HL-60 (cell line): ENCODE results near the gene FN3K.
"Not testable (repeated sequence)": the region's sequence is repeated elsewhere in the genome, so short reads cannot be mapped to it uniquely, and the experiment has no call there.

Source experiments
- DNase-seq, 2 experiments: peaks; one replicate each; pipeline ENCODE4 v3.0.0-alpha.2; 2010 to 2020; ENCODE audit warnings: low read depth in 1 of 2, low spot score in 1 of 2
- H3K27ac ChIP-seq: fragments of 250-450 bp; sonication (Bioruptor Pico); replicated peaks from 2 replicates; pipeline ENCODE4 v1.5.1; 2020; ENCODE audit warnings: mild to moderate bottlenecking, moderate library complexity
- H3K27me3 ChIP-seq: fragments of 250-450 bp; sonication (Bioruptor Pico); 2 replicates; pipeline ENCODE4 v1.5.1; 2021; ENCODE audit warnings: mild to moderate bottlenecking, moderate library complexity; ENCODE audit not compliant: insufficient read depth, poor library complexity, severe bottlenecking
- H3K4me3 ChIP-seq: replicated peaks from 2 replicates; pipeline ENCODE4 v1.5.1; 2011; ENCODE audit warnings: mild to moderate bottlenecking, control low read depth, low read length; ENCODE audit not compliant: insufficient read depth
- CTCF ChIP-seq: IDR thresholded peaks from one replicate; pipeline ENCODE4 v1.5.1; 2011; ENCODE audit warnings: low read length, control low read depth, inconsistent platforms; ENCODE audit not compliant: insufficient read depth
- GABPA ChIP-seq: IDR thresholded peaks from 2 replicates; pipeline ENCODE4 v1.6.1; 2012; ENCODE audit warnings: low read depth
- POLR2AphosphoS5 ChIP-seq: IDR thresholded peaks from 2 replicates; pipeline ENCODE4 v1.6.1; 2012; ENCODE audit warnings: low read depth
- REST ChIP-seq: IDR thresholded peaks from 2 replicates; pipeline ENCODE4 v1.6.1; 2012; ENCODE audit warnings: low read depth; ENCODE audit not compliant: insufficient replicate concordance
- SPI1 ChIP-seq: IDR thresholded peaks from 2 replicates; pipeline ENCODE4 v1.6.1; 2012; ENCODE audit warnings: low read depth, mild to moderate bottlenecking, borderline replicate concordance

Gene FN3K

DNA sequence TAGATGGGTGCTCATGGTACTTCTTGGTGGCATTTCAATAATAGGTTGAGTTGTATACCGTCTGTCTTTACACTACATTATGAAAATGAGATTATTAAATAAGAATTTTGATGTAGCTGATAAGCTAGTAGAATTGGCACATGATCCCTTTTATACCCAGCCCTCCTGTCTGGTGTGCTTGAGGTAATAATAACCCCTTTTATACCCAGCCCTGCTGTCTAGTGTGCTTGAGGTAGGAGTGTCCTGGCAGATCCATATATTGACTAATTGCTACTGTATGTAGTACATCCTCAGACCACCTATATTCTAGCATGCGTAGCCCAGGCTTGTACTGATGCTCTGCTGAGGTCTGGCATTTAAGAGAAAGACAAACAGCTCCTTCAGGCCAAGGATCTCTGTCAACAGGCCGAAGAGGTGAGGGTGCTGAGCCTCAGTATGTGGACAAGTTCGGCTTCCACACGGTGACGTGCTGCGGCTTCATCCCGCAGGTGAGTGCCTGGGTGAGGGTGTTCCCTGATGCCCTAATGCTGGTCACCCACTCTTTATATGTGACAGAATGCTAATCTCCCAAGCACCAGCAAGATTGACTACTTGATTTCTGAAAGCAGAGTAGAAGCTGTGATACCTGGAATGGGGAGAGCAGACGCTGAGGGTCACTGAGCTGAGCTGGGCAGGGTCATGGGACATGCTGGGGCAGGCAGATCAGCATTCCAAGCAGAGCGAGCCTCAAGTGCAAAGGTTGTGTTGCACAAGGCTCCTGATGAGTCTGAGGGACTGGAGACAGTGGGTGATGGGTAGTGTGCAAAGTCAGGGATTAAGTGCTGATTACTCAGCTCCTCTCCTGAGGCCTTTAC, 5.7 kb downstream of the FN3K start:
- H3K4me3 ChIP-seq, result no peak overlapping the region
- no peak for DNase-seq

GRCh38 chr17:82743344-82744219, 8.2 kb downstream of the FN3K start:
- no peak for DNase-seq
- TF ChIP-seq GABPA (no peak), POLR2AphosphoS5 (no peak), CTCF (no peak), SPI1 (no peak), REST (no peak)
- Histone ChIP-seq H3K27me3 (no peaks in the 10 kb centered on the region), H3K27ac (no peak overlapping the region), H3K4me3 (no peak overlapping the region)

More for the DNA sequence above, 5.7 kb downstream of the FN3K start:
- Histone ChIP-seq H3K27me3 (no peaks in the 10 kb centered on the region), H3K27ac (no peak overlapping the region)
- TF ChIP-seq REST, result no peak
- TF ChIP-seq POLR2AphosphoS5, result no peak
- no peak for TF ChIP-seq GABPA
- no peak for TF ChIP-seq CTCF
- no peak for TF ChIP-seq SPI1

- DNase-seq, H3K27me3 ChIP-seq, H3K27ac ChIP-seq, H3K4me3 ChIP-seq: not testable (repeated sequence)
These were observed 9.3 kb downstream of the FN3K start for GRCh38 chr17:82744736-82745135.

DNA sequence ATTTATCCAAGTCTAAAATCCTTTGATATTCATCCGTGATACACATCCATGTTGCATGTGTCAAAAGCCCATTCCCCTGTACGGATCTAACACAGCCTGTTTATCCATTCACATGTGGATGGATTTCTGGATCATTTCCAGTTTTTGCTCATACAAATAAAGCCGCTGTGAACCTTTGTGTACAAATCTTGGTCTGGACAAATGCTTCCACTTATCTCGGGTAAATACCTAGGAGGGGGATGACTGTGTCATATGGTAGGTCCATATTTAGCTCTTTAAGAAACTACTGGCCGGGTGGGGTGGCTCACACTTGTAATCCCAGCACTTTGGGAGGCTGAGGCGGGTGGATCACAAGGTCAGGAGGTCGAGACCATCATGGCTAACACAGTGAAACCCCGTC, 10.1 kb downstream of the FN3K start:
- no peak for DNase-seq
- Histone ChIP-seq H3K27ac (no peak overlapping the region), H3K4me3 (no peak overlapping the region), H3K27me3 (no peaks in the 10 kb centered on the region)
- no peak for TF ChIP-seq REST
- TF ChIP-seq POLR2AphosphoS5, result no peak
- no peak for TF ChIP-seq CTCF
- no peak for TF ChIP-seq GABPA
- no peak for TF ChIP-seq SPI1
